GM21786 (cell line): ENCODE results near the gene CAPN9.

Experiments used
- ATAC-seq: cut with Tn5 transposase; IDR thresholded peaks from one replicate; pipeline ENCODE4 v1.9.1; 2021; ENCODE audit not compliant: unreplicated experiment

CAPN9 gene

GRCh38 chr1:230821346-230821745 lies 74.2 kb downstream of the CAPN9 start:
- ATAC-seq: no peak

DNA sequence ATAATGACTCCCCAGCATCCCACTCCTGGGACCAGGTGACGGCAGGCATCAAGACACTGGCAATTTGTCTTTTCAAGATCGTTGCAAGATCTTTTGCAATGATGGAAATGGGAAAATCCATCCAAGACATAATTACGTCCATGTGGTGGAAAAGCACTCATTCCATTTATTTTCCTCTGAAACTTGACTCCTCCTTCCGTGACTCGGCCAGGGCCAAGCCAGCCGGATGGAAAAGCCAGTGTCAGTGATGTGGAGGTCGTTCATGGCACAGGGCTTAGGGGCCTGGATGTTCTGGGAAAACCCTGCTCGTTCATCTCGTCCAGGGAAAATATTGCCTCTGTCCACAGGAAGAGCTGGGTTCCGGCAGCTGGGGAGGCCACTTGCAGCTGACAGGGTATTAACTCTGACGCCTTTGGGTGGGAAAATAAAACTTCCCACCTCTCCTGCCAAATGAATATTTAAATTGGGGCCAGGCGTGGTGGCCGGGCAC lies 74.9 kb downstream of the CAPN9 start:
- no peak for ATAC-seq

- no peak for ATAC-seq
Measured at GRCh38 chr1:230823426-230823825, 76.2 kb downstream of the CAPN9 start.

GRCh38 chr1:230823931-230824381 lies 76.8 kb downstream of the CAPN9 start:
- no peak for ATAC-seq

- no peak for ATAC-seq
Measured at GRCh38 chr1:230824551-230824918, 77.3 kb downstream of the CAPN9 start.

GRCh38 chr1:230824919-230825721 lies 77.9 kb downstream of the CAPN9 start:
- ATAC-seq: no peak

- no peak for ATAC-seq
Measured at GRCh38 chr1:230825761-230826160, 78.6 kb downstream of the CAPN9 start.

DNA sequence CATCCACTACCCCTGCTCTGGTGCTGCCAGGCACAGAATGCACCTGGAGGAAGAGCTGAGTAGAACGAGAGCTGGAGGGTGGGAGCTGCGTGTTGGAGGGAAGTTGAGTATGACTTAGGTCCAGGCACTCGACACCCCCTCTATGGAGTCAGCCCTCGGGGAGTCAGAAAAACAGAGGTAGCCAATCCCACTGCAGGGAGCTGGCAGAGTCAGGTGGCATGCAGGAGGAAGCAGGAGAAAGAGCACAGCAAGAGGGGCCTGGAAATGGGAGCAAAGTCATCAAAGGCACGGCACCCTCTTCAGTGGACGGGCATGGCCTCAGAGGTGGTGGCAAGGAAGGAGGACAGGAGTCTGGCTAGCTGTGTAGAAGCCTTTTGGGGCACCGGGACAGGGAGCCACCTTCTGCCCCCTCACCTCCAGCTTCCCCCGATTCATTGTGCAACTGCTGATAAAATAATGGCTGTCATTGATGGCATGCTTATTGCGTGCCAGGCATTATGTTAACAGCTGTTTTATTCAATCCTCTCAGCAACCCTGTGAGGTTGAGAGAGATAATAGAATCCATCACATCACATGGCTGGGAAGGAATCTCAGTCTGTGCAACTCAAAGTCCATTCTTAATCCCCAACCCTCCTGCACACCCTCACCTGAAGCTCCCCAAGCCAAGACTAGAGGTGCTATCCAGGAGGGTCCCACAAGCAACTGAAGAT lies 79.1 kb downstream of the CAPN9 start:
- no peak for ATAC-seq

GRCh38 chr1:230827081-230827681 lies 80.0 kb downstream of the CAPN9 start:
- no peak for ATAC-seq

- no peak for ATAC-seq
Measured at GRCh38 chr1:230827801-230828200, 80.6 kb downstream of the CAPN9 start.

- ATAC-seq: no peak
Measured at GRCh38 chr1:230828421-230828820, 81.2 kb downstream of the CAPN9 start.

- ATAC-seq: no peak
Measured at GRCh38 chr1:230831771-230832170, 84.6 kb downstream of the CAPN9 start.

- ATAC-seq: no peak
Measured at GRCh38 chr1:230832476-230832875, 85.3 kb downstream of the CAPN9 start.

- no peak for ATAC-seq
Measured at GRCh38 chr1:230833511-230833910, 86.3 kb downstream of the CAPN9 start.

DNA sequence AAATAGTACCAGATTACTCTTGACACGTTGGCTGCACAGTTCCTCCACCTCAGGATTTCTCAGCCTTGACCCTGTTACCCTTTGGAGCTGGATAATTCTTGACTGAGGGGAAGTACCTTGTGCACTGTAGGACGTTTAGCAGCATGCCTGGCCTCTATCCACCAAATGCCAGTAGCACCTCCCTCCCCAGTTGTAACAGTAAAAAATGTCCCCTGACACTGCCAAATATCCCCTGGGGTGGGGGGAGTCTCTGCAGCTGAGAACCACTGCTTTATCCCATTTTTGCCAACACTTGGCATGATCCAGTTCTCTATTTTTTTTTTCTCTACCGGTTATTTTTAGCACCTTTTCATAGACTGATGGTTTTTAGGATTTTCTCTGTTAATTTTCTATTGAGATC lies 87.1 kb downstream of the CAPN9 start:
- ATAC-seq: no peak

DNA sequence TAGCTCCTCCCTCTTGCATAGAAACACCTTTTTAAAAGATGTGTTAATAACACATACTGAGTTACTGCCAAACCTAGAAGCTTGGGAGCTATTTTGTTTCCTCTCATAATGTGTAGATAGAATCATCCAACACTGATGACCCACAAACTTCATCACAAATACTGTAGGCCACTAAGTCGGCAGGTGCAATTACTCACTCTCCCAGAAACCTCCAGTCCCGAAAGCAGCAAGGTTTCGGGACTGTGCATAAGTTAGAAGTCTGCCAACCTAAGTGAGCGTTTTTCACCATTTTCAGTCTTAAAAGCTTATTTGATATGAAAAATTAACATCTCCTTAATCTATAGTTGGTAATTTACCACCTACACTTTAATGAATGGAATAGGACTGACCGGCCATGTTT lies 89.2 kb downstream of the CAPN9 start:
- no peak for ATAC-seq

DNA sequence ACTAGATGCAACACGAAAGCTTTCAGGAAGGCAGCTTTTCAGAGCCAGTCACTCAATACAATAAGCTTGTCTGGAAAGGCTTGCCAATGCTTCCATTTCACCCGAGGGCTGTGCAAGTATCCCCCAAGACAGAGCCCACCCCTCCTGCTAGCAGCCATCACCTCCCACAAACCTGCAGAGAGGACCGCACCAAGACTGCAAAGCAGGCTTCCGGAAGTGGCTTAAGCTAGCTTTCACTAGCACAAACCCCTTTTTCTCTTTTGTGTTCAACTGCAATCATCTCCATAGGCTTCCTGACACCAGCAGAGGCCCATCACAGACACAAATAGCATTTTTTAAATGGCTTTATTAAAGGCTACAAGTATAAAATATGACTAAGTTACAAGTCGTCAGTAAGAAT lies 89.6 kb downstream of the CAPN9 start:
- no peak for ATAC-seq

GRCh38 chr1:230839173-230839572 lies 92.0 kb downstream of the CAPN9 start:
- ATAC-seq: no peak

GRCh38 chr1:230842801-230843200 lies 95.6 kb downstream of the CAPN9 start:
- no peak for ATAC-seq

DNA sequence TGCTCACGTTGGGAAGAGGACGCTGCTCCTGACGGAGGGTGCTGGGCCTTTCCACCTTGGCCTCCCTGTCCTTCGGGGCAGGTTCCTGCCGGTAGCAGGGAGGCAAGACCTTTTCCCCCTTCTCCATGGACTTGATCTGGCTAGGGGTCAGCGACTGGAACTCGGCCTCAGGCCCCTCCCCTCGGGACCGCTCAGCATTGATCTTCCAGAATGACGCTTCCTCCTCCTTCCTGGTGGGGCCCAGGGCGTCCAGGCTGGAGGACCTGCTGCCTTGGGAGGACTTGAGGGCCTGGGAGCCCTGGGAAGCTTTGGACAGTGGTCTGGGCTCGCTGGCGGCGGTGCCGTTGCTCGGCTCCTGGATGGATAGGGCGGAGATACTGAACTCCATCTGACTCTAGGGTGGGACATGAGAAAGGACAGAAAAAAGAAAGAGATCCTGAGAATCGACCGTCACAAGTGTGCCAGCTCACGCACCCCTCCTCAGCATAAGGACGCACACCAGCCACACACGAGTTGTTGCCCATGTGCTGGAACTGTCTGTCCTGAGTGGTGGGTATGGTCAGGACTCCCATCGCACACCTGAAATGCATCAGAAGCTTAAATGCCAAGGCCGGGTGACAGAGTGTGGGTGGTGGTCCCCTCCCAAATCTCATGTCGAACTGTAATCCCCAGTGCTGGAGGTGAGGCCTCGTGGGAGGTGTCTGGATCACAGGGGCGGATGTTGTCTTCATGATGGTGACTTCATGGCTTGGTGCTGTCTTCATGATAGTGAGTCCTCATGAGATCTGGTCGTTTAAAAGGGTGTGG lies 96.5 kb downstream of the CAPN9 start:
- no peak for ATAC-seq

DNA sequence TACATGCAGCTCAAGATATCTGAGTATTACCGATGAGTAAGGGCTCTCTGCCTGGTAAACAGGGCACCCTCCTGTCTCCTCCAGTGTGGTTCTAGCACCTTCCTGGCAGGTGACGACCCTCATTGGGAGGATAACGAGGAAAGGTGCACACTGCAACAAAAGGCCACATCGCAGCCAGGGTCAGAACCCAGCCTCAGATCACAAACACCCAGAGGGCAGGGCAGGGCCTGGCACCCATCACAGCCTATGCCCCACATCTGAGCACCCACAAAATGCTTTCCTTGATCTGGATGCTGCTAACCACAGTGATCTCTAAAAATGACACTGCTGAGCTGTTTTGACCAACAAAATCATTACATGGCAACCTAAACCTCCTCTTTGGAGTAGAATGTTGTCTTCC lies 97.4 kb downstream of the CAPN9 start:
- ATAC-seq: no peak
